Stimulated activated naive CD8-positive, alpha-beta T cell treated with anti-CD3 and anti-CD28 coated beads, Interleukin-15, amount 100 ng/mL, for 72 hours (primary cell): ENCODE data around the gene GMNN.
"Not testable (repeated sequence)": the region's sequence is repeated elsewhere in the genome, so short reads cannot be mapped to it uniquely, and the experiment has no call there.

Source experiments
- ATAC-seq: fragments of 150-1000 bp; cut with Tn5 transposase; 2 replicates; pipeline ENCODE4 v1.10.0; 2021; ENCODE audit warnings: mild to moderate bottlenecking, moderate library complexity
- DNase-seq, 2 donors: peaks; one replicate each; pipeline ENCODE4 v3.0.0; 2021 to 2022
- H3K27ac Mint-ChIP-seq, 2 donors: one replicate each; pipeline ENCODE4 v1.8.0; 2022; ENCODE audit warnings: mild to moderate bottlenecking in 2 of 2, mixed read lengths in 2 of 2, moderate library complexity in 2 of 2
- H3K27me3 Mint-ChIP-seq: one replicate; pipeline ENCODE4 v1.8.0; 2022; ENCODE audit warnings: mixed read lengths
- H3K4me1 Mint-ChIP-seq: one replicate; pipeline ENCODE4 v1.8.0; 2022; ENCODE audit warnings: mild to moderate bottlenecking, mixed read lengths
- H3K4me3 Mint-ChIP-seq, 2 donors: one replicate each; pipeline ENCODE4 v1.8.0; 2022; ENCODE audit warnings: mild to moderate bottlenecking in 2 of 2, mixed read lengths in 2 of 2, moderate library complexity in 1 of 2
- H3K9me3 Mint-ChIP-seq, 2 donors: one replicate each; pipeline ENCODE4 v1.8.0; 2022; ENCODE audit warnings: mixed read lengths in 2 of 2

The GMNN gene

GRCh38 chr6:24753545-24753944 is 21.2 kb upstream of the GMNN start:
- no peaks in the 10 kb centered on the region for H3K4me1 Mint-ChIP-seq
- H3K9me3 Mint-ChIP-seq = peaks cover 5 to 12% of the 10 kb centered on the region in 2 donors
- ATAC-seq (no peak), DNase-seq (no peak)
- H3K4me3 Mint-ChIP-seq = no peak overlapping the region
- peaks cover 20% of the 10 kb centered on the region for H3K27me3 Mint-ChIP-seq
- no peak overlapping the region for H3K27ac Mint-ChIP-seq

GRCh38 chr6:24754378-24754777 is 20.4 kb upstream of the GMNN start:
- peaks cover 13% of the 10 kb centered on the region for H3K27me3 Mint-ChIP-seq
- H3K4me3 Mint-ChIP-seq, H3K27ac Mint-ChIP-seq, DNase-seq, H3K4me1 Mint-ChIP-seq, ATAC-seq: not testable (repeated sequence)
- peaks cover 5 to 12% of the 10 kb centered on the region in 2 donors for H3K9me3 Mint-ChIP-seq

- Mint-ChIP-seq H3K4me3 (no peak overlapping the region), H3K9me3 (peaks cover 5 to 12% of the 10 kb centered on the region in 2 donors), H3K27ac (no peak overlapping the region), H3K27me3 (peaks cover 11% of the 10 kb centered on the region), H3K4me1 (no peaks in the 10 kb centered on the region)
- ATAC-seq (no peak), DNase-seq (no peak)
These were observed 19.5 kb upstream of the GMNN start for GRCh38 chr6:24755279-24755678.

- DNase-seq (no peak), ATAC-seq (no peak)
- Mint-ChIP-seq H3K4me1 (peaks cover 6% of the 10 kb centered on the region), H3K4me3 (no peak overlapping the region), H3K27ac (no peak overlapping the region), H3K27me3 (no peaks in the 10 kb centered on the region), H3K9me3 (peaks cover 0 to 12% of the 10 kb centered on the region in 2 donors)
These were observed 17.1 kb upstream of the GMNN start for GRCh38 chr6:24757611-24758010.

- H3K27ac Mint-ChIP-seq = no peak overlapping the region
These were observed 15.0 kb upstream of the GMNN start for GRCh38 chr6:24759718-24760117.

GRCh38 chr6:24760210-24760609 is 14.5 kb upstream of the GMNN start:
- no peaks in the 10 kb centered on the region for H3K27me3 Mint-ChIP-seq

More at GRCh38 chr6:24759718-24760117, 15.0 kb upstream of the GMNN start:
- no peaks in the 10 kb centered on the region for H3K9me3 Mint-ChIP-seq
- ATAC-seq (no peak), DNase-seq (no peak)
- H3K4me3 Mint-ChIP-seq = no peak overlapping the region
- no peaks in the 10 kb centered on the region for H3K27me3 Mint-ChIP-seq
- peaks cover 6% of the 10 kb centered on the region for H3K4me1 Mint-ChIP-seq

GRCh38 chr6:24761193-24761835 is 13.4 kb upstream of the GMNN start:
- Mint-ChIP-seq H3K9me3 (no peaks in the 10 kb centered on the region), H3K27me3 (no peaks in the 10 kb centered on the region), H3K4me1 (peaks cover 13% of the 10 kb centered on the region), H3K4me3 (no peak overlapping the region), H3K27ac (no peak overlapping the region)
- ATAC-seq = peak; percentile 40
- no peak for DNase-seq

More at GRCh38 chr6:24760210-24760609, 14.5 kb upstream of the GMNN start:
- DNase-seq (no peak), ATAC-seq (no peak)
- peaks cover 9% of the 10 kb centered on the region for H3K4me1 Mint-ChIP-seq
- H3K9me3 Mint-ChIP-seq = no peaks in the 10 kb centered on the region
- no peak overlapping the region for H3K27ac Mint-ChIP-seq
- no peak overlapping the region for H3K4me3 Mint-ChIP-seq

- Mint-ChIP-seq H3K4me1 (peaks cover 13% of the 10 kb centered on the region), H3K27ac (peak overlapping the region in 1 of 2 donors; percentile 59), H3K27me3 (no peaks in the 10 kb centered on the region), H3K4me3 (no peak overlapping the region), H3K9me3 (no peaks in the 10 kb centered on the region)
- ATAC-seq (no peak), DNase-seq (no peak)
These were observed 12.9 kb upstream of the GMNN start for GRCh38 chr6:24761851-24762250.

- peak overlapping the region in 1 of 2 donors; percentile 13 for H3K27ac Mint-ChIP-seq
- ATAC-seq (no peak), DNase-seq (no peak)
- peaks cover 13% of the 10 kb centered on the region for H3K4me1 Mint-ChIP-seq
- H3K4me3 Mint-ChIP-seq = no peak overlapping the region
- H3K27me3 Mint-ChIP-seq = no peaks in the 10 kb centered on the region
- no peaks in the 10 kb centered on the region for H3K9me3 Mint-ChIP-seq
These were observed 11.2 kb upstream of the GMNN start for GRCh38 chr6:24763578-24763977.

GRCh38 chr6:24764833-24765828 is 9.6 kb upstream of the GMNN start:
- peak overlapping the region in 1 of 2 donors; percentile 79 for H3K27ac Mint-ChIP-seq
- H3K27me3 Mint-ChIP-seq, ATAC-seq, H3K9me3 Mint-ChIP-seq, DNase-seq: not testable (repeated sequence)
- H3K4me1 Mint-ChIP-seq = peaks cover 13% of the 10 kb centered on the region
- peak overlapping the region in 1 of 2 donors; percentile 16 for H3K4me3 Mint-ChIP-seq

GRCh38 chr6:24765968-24766367 is 8.8 kb upstream of the GMNN start:
- not testable (repeated sequence) for H3K9me3 Mint-ChIP-seq, DNase-seq, H3K27me3 Mint-ChIP-seq, ATAC-seq, H3K4me3 Mint-ChIP-seq, H3K27ac Mint-ChIP-seq
- peaks cover 13% of the 10 kb centered on the region for H3K4me1 Mint-ChIP-seq

- no peak for DNase-seq
- Mint-ChIP-seq H3K4me3 (no peak overlapping the region), H3K4me1 (peaks cover 10% of the 10 kb centered on the region), H3K27me3 (no peaks in the 10 kb centered on the region), H3K27ac (no peak overlapping the region), H3K9me3 (no peaks in the 10 kb centered on the region)
- peak; percentile 74 for ATAC-seq
These were observed 7.9 kb upstream of the GMNN start for GRCh38 chr6:24766680-24767462.

- H3K9me3 Mint-ChIP-seq = no peaks in the 10 kb centered on the region
- peaks cover 7% of the 10 kb centered on the region for H3K4me1 Mint-ChIP-seq
- ATAC-seq = no peak
- H3K4me3 Mint-ChIP-seq = no peak overlapping the region
- no peaks in the 10 kb centered on the region for H3K27me3 Mint-ChIP-seq
- H3K27ac Mint-ChIP-seq = no peak overlapping the region
- DNase-seq = no peak
These were observed 6.4 kb upstream of the GMNN start for GRCh38 chr6:24768361-24768760.

- DNase-seq (peak in 1 of 2 donors; percentile 35), ATAC-seq (peak; percentile 10)
- no peaks in the 10 kb centered on the region for H3K27me3 Mint-ChIP-seq
These were observed 852 bp downstream of the GMNN start for GRCh38 chr6:24775520-24776058.

GRCh38 chr6:24777227-24777626 is 2.5 kb downstream of the GMNN start:
- no peak overlapping the region for H3K27ac Mint-ChIP-seq
- H3K27me3 Mint-ChIP-seq = no peaks in the 10 kb centered on the region
- H3K9me3 Mint-ChIP-seq = no peaks in the 10 kb centered on the region
- H3K4me1 Mint-ChIP-seq = peaks cover 39% of the 10 kb centered on the region
- H3K4me3 Mint-ChIP-seq = peak overlapping the region in 1 of 2 donors; percentile 90
- DNase-seq (no peak), ATAC-seq (no peak)

More at GRCh38 chr6:24775520-24776058, 852 bp downstream of the GMNN start:
- peak overlapping the region; percentile 90 to 98 for H3K4me3 Mint-ChIP-seq
- H3K4me1 Mint-ChIP-seq = peaks cover 32% of the 10 kb centered on the region
- H3K27ac Mint-ChIP-seq = peak overlapping the region; percentile 97 to 100
- H3K9me3 Mint-ChIP-seq = no peaks in the 10 kb centered on the region
